Stimulated activated CD4-positive, alpha-beta T cell treated with anti-CD3 and anti-CD28 coated beads, TNF-alpha, amount 100 ng/mL, for 4 hours (primary cell): Measurements from ENCODE around the gene PRRC2A.
A peak's percentile ranks its signal among the peaks of the same experiment; 100 is the strongest.

Experiments
- DNase-seq, 3 experiments: peaks; one replicate each; pipeline ENCODE4 v3.0.0-alpha.2; 2020; ENCODE audit warnings: low read depth in 3 of 3

The PRRC2A gene

DNA sequence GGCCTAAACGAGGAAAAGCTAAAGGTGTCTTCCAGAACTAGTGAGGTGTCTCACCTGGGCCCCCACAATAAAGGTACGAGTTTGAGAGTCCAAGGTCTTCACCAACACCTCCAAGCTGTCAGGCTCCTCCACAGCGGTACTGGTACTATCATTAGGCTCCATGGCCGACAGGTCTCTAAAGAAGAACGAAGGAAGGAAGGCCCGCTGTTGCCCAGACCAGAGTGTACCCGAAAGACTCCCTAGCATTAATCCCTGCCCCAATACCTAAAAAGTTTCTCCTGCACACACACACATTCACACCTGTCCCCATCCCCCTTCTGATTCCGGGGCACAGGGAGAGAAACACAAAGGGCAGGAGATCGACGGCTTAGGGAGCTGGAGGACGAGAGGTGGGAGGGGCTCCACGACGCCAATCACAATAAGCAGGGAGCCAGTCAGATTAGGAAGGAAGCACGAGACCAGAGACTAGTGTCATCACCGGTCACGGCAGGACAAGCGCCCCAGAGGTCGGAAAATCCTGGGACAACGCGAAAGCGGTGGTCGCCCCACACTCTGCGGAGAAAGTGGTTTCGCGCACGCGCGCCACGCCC is 31.2 kb downstream of the PRRC2A start:
- no peak for DNase-seq

DNA sequence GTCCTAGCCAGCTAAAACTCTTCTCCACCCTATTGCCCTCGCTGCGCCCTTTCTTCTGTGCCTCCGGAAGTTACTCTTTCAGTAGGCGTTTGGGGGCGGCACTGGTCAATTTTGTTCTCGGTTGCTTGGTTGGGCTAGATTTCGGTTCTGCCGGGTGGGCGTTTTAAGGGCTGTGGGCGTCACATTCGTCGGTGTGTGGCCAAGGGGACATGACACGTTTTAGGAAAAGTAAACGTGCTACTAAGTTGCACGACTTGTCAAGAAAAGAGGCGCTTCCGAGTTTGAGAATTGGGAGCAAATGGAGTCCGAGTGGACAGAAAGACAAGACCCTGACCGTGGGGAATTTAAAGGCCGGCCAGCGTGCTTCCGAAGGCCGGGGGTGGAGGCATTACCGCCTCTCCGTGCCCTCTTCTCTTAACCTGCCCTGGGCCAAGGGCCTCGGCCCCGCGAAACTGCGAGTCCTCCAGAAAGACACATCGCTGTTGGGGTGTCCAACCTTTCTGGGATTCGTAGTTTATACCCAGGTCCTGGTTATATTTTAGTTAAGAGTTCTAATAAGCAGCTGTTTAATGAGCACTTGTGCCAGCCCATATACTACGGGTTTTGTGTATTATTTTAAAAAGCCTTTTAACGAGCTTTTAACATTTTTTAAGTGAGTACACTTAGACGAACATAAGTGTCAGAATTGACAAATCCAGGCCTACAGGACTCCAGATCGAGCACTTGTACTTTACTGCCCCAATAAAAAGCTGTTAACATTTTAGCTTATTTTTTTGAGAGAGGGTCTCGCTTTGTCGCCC is 32.6 kb downstream of the PRRC2A start:
- DNase-seq: peak in 2 of 3 experiments; percentile 76 to 80

DNA sequence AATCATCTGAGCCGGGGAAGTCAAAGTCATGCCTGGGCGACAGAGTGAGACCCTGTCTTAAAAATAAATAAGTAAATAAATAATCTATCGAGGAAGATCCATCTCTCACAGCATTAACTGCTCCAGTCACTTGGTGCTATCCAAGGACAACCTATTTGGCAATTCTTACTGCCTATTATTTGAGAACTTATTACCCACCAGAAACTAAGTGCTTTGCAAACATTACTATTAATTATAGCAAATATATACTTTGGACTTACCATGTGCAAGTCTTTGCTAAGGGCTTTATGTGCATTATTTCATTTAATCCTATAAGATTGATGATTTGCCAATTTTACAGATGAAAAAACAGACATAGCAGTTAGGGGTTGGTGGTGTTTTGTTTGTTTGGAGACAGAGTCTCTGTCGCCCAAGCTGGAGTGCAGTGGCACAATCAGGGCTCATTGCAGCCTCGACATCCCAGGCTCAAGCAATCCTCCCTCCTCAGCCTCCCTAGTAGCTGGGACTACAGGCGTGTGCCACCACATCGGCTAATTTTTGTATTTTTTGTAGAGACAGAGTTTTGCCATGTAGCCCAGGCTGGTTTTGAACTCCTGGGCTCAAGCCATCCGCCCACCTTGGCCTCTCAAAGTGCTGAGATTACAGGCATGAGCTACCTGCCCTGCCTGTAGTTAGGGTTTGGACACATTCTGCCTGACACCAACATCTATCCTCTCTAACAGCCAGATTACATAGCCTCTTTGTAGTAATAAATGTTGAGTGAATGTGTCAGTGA is 34.2 kb downstream of the PRRC2A start:
- no peak for DNase-seq

DNA sequence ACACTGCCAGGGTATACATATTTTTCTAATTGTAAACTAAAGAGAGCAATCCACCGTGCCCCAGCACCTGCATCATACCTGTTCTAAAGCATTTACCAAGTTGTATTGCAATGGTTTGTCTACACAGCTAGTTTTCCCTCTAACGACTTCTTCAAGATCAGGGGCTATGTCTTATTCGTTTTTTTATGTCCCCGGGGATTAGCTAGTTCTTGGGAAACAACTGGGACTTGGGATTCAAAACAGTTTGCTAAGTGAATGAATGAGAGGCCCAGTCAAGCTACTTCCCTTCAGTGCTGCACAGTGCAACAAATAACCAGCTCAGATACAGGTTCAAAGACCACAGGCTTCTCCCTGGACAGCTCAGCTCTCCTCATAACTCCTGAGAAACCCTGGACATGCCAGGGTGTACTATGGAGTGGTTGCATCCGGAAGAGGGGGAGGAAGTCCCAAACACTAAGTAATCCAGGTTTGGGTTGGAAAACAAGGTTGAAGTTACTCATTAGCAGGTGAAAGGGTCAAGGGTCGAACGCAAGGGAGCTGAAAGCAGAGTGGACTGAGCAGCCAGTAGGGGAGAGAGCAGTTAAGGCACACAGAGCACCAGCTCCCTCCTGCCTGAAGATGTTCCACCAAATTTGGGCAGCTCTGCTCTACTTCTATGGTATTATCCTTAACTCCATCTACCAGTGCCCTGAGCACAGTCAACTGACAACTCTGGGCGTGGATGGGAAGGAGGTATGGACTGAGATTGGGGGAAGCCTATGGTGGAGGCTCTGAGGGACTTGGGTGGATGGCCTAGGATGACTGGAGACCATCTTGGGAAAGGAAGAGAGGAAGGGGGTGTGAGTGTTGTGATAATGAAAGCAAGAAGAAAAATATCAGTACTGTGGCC is 35.1 kb downstream of the PRRC2A start, which contains the start of gene APOM:
Gene APOM, plus strand, starts transcription at position 546 of the 889 bp plus-strand sequence. Its CDS starts 73 bp downstream, at position 619.
- DNase-seq: no peak

DNA sequence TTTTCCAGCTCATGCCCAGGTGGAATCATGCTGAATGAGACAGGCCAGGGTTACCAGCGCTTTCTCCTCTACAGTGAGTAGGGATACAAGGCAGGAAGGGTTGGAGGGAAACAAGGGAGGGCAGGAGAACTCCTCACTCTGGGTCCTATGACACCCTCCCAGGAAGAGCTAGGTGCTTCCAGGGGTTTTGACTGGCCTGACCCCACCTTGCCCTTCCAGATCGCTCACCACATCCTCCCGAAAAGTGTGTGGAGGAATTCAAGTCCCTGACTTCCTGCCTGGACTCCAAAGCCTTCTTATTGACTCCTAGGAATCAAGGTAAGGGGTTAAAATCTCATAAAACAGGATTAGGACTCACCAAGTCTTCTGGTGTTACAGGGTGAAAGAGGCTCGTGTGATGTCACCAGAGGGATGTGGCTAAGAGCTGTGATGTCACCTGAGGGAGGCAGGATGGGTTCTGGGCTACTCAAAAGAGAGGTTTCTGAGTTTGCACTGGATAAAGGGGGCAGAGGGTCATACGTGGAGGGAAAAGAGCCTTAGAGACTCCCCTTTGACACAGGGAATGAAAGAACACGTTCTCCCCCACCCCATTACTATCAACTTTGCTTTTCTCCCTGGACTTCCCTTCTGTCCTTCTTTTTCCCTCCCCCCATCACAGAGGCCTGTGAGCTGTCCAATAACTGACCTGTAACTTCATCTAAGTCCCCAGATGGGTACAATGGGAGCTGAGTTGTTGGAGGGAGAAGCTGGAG is 37.1 kb downstream of the PRRC2A start:
- DNase-seq: no peak

DNA sequence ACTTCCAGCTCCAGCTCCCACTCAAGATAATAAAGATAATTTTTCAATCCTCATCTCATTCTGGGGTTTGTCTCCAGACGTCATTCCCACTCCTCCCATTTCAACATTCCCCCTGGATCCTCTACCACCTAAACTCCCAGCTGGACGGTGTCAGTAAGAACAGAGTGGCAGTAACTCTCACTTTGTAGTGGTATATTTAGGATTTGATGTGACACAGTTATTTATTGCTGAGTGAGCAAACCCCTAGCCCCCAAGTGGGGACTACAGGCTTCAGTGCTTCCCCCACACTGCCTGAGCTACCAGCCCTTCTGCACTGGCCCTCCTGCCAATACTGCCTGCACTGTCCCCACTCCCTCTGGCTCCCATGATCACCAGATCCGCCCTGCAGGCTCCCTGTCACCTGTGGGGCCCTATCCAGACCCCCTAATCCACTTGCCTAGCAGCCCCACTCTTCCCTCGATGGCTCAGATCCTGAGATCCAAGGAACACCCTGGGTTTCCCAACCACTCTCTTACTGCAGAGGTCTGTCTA is 37.7 kb downstream of the PRRC2A start:
- DNase-seq: no peak

DNA sequence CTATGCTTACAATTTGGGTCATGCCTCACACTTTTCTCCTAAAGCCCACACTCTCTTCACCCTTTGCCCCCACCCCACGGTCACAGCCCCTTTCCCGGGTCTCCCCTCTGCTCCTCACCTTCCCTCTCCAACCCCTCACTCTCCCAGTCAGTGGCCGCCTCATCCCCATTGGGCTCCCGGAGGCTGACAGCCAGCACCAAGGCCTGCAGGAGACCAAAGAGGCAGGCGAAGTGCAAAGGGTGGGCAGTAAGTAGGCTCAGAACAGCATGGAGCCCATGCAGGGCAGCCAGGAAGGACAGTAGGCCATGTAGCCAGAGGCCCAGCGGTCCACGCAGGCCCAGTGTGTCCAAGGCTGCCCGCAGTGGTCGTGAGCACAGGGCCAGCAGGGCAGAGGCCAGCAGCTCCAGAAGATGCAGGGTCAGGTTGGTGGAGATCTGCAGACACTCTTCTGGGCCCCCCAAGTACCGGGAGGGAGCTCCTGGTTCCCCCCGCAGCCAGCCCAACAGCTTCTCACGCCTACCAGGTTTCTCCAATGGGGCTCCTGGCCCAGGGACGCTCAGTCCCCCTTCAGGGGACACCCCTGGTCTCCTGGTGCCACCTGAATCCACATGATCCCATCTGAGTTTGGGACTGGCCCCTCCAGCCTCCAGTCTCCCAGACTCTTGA is 38.6 kb downstream of the PRRC2A start:
- DNase-seq: no peak

DNA sequence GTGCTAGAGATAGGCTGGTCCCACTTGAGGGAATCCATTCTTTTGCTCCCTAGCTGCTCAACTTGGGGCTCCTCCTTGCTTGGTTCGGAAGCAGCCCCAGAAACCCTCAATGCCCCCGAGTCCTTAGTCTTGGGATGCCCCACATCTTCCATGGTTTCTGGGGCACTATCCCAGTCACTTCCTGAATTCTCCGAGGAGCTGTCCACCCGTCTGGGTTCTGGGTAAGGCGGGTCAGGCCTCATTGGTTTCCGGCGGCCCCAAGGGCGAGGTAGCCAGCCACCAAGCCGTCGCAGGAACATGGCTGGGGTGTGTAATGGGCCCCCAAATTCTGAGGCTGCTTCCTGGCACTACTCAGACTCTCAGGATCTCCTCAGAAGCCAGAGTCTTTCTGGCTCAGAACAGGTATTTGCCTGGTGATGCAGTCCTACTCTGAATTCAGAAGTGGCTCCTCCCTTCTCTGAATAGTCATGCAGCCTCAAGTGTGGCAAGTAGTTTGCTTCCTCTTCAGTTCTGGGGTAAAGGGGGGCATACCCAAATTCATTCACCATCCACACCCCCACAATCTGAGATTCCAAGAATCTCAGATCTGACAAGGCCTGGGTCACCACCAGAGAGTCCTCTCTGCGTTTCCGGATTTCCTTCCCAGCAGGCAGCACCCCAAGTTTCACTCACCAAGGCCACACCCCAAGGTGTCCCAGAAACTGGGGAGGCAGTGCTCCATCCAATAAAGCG is 39.3 kb downstream of the PRRC2A start:
- DNase-seq: no peak

DNA sequence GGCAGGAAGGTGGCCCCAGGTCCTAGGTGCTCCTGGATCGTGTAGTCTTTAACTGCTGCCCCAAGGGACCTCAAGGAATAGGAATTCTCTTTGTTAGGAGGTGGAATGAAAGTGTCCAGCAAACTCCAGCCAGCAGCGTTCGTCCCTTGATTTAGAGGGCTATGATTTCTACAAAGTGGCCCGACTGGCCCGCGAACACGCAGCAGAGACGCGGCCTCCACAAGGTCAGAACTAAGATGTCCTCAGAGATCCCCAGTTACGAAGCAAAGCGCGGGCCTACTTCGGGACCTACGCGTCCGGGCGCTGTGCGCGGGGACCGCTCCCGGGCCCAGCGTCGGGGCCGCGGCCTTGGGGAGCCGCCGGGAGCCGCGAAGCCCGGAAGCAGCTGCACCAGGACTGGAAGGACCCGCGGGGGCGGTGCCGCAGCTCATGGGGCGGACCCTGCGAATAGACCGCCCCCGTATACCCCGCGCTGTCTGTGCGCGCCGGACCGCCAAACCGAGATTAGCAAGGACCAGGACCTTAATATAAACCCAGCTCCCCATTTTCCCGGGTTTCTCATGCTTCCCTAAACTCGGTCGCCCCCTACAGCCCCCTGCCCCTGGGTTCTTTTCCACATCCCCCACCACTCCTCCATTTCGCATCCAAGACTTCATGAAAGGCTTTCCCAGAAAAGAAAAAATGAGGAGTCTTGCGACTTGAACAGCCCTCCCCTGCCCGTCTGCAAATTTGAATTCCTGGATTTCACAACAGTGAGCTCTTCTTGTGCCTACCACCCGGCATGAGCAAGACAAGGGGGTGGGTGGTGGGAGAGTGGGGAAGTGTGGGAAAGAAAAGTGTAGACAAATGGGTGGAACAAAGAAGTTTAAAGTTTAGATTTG is 40.1 kb downstream of the PRRC2A start, which contains the start of gene C6orf47:
Gene C6orf47, minus strand, starts transcription at position 398 of the 881 bp plus-strand sequence. CDS start 831 bp downstream, outside the sequence.
- peak; percentile 57 to 65 (median 60) for DNase-seq

DNA sequence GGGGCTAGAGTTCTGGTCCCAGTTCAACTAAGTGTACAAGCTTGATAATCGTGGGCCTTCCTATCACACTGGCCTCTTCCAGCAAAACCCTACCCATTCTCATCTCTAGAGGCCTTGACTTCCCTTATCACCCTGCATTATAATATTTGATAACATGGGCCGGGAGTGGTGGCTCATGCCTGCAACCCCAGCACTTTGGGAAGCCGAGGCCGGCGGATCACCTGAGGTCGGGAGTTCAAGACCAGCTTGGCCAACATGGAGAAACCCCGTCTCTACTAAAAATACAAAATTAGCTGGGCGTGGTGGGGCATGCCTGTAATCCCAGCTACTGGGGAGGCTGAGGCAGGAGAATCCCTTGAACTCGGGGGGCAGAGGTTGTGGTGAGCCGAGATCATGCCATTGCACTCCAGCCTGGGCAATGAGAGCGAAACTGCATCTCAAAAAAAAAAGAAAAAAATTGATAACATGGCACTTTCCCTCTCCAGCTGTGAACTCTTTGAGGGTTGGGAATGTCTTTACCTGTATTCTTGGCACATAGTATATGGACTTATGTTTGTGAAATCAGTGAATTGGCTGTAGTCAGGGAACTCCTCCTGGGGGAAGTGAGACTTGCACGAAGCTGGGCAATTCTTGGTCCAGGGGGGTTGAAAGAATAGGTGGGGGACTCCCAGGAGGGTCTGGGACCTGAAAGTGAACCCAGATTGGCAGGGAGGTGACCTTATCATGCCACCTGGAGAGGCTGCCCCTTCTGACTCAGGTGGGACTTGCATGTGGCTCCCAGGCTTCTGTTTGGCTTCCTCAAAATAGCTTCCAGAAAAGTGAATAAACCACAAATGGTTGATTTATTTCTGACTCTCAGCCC is 41.0 kb downstream of the PRRC2A start:
- no peak for DNase-seq

DNA sequence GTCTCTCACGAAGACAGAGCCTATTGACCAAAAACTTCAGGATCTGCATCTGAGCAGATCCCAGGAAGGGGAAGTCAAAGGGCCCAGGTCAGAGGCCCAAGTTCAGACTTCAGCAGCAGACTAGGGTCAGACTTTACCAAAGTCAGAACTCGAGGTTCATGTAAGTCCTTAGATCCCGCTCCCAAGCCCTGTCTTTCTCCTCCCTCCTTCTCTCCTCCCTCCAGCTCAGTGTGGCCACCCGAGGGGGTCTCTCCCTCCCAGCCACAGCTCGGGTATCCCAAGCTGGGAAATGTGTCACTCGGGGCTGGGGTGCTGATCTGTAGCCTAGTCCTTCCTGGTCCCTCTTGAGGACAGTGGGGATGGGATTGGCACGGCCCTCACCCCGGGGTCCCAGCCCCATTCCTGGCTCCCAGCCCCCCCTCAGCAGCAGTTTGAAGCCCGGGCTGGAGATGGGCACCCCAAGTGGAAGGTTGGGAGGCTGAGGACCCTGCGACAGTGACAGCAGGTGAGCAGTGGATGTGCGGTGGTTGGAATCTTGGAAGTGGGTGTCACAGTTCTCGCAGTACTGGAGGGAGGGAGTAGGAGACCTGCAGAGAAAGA is 41.7 kb downstream of the PRRC2A start:
- no peak for DNase-seq

DNA sequence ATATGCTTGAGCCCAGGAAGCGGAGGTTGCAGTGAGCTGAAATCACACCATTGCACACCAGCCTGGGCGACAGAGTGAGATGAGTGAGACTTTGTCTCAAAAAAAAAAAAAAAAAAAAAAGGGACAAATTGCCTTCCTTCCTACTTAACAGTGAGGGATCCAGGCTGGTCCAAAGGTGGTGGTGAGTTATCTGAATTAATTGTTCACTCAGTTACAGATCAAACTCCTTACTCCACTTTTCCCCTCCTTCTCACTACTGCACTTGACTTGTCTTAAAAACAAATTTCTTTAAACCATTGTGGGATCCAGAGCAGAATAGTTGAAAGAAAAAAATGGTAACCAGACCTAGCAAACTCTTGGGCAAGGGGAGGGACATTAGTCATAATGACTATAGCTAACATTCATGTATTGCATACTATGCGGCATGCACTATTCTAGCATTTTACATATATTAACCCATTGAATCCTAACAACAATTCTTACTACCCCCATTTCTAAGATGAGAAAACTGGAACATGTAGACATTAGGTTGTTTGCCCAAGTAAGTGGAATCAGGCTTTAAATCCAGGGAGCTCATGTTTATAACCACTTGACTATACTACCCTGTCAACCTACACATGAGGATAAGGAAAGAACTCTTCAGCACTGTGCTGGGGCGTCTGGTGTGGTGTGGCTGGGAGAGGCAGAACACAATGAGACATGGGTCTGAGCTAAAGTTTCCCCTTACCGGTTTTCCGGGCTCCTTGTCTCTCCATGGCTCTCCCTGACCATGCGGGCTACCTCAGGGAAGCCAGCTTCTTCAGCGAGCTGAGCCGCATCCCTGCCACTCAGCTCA is 42.8 kb downstream of the PRRC2A start:
- DNase-seq: no peak

DNA sequence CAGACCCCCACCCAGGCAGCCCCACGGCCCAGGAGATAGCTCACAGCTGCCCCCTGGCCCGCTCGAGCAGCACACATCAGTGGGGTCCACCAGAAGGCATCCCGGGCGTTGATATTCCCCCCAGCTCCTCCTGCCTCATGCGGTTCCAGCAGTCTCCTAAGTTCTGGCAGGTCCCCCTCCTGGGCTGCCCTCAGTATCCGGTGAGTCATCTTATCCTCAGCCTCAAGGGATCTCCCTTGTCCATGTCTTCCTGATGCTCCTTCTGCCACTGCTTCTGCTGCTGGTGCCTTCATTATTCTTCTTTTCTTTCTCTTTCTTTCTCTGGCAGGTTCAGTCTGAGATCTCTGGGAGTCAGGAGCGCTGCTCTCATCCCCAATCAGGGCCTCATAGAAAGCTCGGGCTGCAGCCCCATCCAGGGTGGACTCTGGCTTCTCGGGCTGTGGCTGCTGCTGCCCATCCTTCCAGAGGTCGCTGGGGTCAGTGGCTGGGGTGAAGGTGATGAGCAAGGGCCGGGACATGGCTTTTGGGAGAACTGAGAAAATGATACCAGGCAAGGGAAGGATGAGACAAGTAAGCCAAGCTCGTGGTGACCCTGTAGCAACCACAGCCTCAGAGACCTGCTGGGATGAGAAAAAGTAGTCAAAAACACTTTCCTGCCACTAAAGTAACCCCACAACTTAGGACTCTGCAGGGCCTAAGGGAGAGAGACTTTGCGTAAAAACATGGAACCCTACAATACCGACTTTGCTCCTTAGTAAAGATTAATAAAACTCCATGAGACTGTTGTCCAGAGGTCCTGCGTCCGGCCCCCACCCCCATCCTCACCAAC is 43.7 kb downstream of the PRRC2A start:
- no peak for DNase-seq

DNA sequence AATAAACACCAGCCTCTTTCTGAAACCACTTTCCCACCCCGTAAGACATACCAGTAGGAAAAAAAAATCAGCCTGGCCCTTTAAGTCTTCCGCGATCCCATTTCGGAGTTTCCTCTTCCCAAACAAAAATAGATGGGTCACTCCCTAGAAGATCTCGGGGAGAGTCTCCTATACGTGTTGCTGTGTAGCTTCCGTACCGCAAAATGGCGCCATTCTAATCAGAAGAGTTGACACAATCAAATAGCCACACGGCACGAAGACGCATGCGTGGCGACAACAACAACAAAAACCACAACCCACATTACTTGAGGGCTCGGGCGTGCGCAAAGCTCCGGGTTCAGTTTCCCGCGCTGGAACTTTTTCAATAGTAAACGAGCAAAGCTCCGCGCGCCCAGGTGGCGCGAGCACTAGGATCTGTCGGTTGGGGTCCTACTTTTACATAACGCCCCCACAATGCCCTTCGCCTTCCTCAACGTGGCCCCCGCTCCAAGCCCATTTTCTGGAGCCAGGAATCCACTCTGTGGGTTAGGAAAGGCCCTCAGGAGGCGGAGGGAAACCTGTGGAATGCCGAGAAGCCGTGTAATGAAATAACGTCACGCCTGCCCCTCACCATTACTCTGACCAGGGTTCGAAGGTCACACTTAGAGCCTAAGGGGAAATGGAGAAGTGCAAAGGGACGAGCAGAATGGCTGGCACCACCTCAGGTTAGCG is 44.4 kb downstream of the PRRC2A start, which contains the start of gene GPANK1:
Gene GPANK1, minus strand, starts transcription at position 208 of the 711 bp plus-strand sequence. CDS start 519 bp downstream, outside the sequence.
- DNase-seq: peak; percentile 68 to 82 (median 70)
